Activated T-cell treated with anti-CD3 and anti-CD28 coated beads for 48 hours (primary cell): Measurements from ENCODE around the gene CAGE1.

ENCODE experiments used
- DNase-seq: peaks from one replicate; pipeline ENCODE4 v3.0.0-alpha.2; 2020; ENCODE audit warnings: low read depth

The CAGE1 gene

DNA sequence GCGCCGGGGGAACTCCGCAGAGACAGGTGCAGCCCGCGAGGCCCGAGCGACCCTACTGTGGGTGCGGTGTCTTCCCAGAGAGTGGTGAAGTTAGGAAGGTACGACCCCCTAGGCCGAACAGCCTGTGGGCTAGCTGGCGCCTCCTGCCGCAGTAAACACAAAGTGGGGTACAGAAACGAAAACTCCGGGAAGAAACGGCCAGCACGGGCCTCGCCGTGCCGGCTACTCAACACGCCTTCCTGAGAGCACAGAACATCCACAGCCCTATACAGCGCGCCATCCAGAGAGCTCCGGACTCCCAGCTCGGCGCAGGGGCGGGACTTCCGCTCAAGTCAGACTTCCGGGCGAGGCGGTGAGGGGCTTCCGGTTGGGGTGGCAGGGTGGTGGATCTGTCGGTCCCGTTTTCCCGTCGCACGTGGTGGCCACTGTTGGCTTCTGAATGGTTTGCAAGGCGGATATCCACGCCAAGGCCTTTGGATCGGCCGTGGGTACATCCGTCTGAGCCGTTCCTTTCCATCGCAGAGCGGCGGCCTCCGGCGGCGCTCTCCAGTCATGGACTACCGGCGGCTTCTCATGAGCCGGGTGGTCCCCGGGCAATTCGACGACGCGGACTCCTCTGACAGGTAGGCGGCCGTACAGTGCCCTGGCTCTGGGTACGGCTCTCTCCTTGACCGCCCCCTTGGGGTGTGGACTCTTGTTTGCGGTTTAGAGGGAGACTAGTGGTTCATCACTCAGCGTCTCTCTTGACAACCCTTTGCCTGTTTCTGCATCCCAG is at the start of gene CAGE1, which contains the start of gene RIOK1:
Gene CAGE1 (minus strand): TSS at position 292 of the 775 bp plus-strand sequence. CDS start 2,569 bp downstream, outside the sequence.
Gene RIOK1 (plus strand): TSS at position 358 of the 775 bp plus-strand sequence. CDS start 195 bp downstream, at position 553.
- peak; percentile 95 for DNase-seq

DNA sequence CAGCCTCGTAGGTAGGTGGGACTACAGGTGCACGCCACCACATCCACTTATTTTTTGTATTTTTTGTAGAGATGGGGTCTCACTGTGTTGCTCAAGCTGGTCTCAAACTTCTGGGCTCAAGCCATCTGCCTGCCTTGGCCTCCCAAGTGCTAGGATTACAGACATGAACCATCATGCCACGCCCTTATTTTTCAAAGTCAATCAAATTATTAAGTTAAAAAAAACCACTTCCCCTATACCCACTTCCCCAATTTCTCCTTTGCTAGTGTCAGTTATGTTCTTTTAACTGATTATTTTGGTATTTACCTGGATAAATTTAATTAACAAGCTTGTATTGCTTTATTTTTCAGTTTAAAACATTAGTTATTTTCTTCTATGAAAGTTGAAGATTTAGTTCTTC is 49.7 kb upstream of the CAGE1 start:
- no peak for DNase-seq

DNA sequence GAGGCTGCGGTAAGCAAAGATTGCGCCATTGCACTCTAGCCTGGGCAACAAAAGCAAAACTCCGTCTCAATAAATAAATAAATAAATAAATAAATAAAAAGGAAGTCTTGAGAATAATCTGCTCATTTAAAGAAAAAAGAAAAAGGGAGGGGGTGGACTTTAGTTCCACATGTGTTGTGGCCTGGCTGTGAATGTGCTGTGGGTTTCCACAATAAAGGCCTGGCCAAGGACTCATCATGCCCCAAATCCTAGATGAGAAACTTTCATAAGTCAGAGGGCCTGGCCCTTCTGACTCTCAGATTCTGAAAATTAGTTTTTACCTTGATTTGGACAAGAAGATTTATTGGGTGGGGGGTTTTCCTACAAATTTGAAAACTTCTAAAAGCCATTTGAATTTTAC is 48.5 kb upstream of the CAGE1 start:
- DNase-seq: no peak

DNA sequence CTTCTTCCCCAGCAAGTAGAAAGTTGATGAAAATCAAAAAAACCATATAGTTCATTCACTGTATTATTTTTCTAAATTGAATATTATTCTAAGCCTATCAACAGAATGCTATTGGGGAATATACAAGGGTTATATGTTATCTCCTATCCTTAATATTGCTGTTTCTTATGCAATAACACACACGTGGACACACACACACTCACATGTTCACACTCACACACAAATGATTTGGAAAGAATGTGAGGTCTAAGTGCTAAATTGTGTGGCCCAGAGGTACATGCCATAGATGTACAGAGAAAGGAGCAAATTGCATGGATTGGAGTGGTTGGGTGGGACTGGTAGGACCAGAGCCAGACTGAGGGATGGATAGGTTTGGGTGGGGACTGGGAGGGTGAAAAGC is 45.1 kb upstream of the CAGE1 start:
- no peak for DNase-seq

DNA sequence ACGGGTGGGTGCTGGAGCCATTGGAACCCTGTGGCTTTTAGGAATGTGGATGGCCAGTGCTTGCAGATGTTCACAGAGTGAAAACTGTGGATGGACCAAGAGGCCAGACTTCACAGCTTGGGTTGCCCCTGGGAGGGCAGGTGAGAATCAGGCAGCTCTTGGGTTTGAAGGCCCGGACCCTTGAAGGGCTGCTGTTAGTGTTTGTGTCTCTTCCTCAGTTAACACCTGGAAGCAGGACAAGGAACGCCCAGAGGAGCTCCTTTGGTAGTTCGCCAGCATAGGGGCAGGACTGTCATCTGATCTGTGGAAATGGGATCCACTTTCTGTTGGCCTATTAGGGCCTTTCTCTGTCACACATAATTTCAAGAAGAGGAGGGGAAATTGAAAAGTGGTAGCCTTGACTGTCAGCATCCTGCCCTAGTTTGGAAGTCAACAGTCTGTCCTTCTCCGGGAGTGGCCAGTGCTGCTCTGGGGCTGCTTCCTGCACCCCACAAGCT is 43.6 kb upstream of the CAGE1 start:
- DNase-seq: no peak

DNA sequence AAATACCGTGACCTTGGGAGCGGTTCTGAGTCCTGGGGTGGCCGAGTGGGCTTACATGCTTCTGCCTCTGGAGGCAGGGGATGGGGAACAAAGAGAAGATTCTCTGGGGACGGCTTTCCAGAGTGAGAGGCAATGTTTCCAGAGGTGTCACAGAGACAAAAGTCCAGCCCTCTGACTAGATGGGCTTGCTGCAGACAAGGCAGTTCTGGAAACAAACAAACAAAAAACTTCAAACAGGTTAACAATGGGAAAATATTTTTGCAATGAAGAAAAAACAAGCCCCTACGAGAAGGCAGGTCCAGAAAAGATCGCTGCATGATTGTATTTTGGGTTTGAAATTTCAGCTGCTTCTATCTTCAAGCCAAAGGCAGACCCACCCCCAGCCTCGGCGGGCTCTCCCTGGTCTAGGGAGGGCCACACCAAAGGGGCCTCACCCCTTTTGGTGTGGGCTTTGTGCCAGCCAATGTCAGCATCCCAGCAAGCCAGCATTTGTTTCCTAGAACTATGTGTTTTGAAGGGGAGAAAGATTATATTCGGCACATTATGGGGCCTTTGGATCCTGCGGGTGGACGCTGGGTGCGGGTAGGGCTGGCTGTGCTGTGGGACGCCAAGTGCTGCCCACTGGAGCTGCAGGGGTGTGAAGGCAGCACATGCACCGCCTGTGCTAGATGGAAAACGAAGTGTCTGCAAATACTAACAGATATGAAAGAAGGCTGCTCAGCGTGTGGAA is 43.0 kb upstream of the CAGE1 start:
- no peak for DNase-seq

DNA sequence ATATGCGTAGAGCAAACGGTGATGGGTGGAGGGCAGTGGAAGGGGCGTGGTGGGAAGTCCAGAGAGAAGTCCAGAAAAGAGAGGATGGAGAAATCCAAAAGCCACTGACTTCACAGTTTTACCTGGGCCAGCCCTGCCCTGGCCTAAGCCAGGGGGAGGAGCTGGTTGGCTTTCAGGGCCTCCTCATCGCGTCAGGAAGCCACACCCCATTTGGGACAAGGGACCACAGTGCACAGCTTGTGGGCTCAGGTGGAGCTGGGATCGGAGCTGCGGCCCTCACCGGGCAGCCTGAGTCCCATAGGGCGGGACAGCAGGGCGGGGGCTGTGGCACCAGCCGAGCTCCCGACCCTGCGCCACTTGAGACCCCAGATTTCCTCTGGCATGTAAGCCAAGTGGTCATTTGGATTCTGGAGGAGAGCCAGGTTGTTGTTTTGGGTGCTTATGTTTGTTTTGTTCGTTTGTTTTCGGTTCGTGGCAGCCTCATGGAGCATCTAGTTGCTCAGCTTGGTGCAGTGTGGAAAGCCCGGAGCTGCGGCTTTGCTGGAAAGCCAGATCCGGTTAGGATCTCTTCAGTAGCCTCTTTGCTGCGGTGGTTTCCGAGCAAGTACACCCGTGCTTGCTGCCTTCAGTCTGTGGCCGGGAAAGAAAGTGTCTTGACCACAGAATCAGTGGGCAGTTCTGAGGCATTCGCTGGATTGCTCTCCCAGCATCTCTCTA is 42.3 kb upstream of the CAGE1 start:
- DNase-seq: no peak

DNA sequence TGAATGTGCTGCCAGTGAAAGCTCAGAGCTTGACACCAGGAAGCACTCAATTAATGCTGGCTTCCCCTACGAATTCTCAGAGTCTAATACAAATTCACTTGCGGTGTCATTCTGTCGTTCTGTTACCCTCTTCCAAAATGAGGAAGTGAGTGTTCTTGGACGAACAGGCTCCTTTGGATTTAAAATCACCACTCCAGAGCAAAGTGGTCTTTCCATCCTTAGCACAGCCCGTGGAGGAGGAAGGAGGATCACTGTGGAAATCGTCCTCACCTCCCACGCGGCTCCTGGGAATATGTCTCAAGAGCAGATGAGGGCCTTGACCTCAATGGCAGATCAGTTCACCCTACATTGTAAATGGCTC is 41.8 kb upstream of the CAGE1 start:
- DNase-seq: no peak

DNA sequence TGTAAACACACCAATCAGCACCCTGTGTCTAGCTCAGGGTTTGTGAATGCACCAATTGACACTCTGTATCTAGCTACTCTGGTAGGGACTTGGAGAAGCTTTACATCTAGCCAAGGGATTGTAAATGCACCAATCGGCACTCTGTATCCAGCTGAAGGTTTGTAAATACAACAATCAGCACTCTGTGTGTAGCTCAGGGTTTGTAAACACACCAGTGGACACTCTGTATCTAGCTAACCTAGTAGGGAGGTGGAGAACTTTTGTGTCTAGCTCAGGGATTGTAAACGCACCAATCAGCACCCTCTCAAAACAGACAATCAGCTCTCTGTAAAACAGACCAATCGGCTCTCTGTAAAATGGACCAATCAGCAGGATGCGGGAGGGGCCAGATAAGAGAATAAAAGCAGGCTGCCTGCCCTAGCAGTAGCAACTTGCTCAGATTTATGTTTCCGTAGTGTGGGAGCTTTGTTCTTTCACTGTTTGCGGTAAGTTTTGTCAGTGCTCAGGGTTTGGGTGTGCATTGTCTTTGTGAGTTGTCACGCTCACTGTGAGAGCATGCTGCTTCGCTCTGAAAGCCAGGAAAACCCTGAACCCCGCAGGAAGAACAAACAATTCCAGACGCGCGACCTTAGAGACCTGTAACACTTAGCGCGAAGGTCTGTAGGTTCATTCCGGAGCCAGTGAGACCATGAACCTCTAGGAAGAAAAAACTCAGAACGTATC is 37.1 kb upstream of the CAGE1 start:
- no peak for DNase-seq

DNA sequence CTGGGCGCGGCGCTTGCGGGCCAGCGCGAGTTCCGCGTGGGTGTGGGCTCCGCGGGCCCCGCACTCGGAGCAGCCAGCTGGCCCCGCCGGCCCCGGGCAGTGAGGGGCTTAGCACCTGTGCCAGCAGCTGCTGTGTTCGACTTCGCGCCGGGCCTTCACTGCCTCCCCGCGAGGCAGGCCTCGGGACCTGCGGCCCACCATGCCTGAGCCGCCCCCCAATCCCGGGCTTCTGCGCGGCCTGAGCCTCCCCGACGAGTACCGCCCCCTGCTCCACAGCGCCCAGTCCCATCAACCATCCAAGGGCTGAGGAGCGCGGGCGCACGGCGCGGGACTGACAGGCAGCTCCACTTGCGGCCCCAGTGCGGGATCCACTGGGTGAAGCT is 36.3 kb upstream of the CAGE1 start:
- no peak for DNase-seq

DNA sequence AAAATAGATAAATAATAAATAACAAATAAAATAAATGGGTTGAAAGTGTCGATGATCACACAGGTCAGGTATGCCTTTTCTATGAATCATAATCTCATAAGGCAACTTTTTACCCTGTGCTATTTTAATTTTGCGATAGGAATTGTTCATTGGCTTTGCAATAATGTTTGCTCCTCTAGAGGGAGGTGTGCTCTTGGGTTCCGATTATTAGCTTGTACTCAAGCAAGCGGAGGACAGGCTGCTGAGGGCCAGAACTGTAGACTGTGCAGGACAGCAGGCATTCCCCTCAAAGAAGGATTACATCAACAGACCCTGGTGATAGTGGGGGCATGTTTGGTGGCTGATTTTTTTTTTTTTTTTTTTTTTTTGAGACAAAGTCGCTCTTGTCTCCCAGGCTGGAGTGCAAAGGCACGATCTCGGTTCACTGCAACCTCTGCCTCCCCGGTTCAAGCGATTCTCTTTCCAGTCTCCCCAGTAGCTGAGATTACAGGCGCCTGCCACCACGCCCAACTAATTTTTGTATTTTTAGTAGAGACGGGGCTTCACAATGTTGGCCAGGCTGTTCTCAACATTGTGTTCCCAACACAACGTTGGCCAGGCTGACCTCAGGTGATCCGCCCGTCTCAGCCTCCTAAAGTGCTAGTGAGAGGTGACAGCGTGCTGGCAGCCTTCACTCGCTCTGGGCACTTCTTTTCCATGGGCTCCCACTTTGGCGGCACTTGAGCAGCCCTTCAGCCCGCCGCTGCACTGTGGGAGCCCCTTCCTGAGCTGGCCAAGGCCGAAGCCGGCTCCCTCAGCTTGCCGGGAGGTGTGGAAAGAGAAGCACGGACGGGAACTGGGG is 35.6 kb upstream of the CAGE1 start:
- DNase-seq: no peak

DNA sequence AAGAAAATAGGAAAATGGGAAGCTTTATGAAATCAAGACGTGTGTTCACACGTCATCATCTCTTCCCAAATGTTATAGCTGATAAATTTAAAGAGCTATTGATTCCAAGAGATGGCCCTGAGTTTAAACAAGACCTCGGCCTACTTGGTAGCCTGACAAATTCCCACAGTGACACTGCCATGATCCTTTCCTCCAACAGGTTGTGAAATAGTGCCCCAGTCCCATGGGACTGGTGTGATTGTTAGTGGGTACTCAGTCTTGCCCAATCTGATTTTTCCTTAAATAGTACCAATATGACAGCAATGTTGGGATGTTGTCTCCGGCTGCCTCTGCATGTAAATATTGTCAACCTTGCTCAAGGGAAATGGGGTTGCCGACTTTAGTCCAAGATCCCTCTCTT is 34.5 kb upstream of the CAGE1 start:
- no peak for DNase-seq

DNA sequence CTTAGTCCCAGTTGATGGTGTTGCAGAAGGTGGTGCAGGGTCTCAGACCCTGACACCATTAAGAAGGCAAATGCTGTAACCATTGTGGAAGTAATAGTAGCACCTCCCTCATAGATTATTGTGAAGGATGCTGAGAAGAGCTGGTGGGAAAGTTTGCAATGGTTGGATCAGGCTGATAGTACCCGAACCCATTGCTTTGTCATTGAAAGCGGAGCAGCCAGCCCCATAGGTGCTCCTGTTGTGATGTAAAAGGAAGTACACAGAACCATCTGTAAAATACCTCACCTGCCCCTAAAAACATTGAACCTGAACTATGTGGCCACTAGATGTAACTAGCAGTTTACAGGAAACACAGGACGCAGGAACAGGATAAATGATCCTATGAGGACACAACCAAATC is 31.5 kb upstream of the CAGE1 start:
- DNase-seq: no peak

DNA sequence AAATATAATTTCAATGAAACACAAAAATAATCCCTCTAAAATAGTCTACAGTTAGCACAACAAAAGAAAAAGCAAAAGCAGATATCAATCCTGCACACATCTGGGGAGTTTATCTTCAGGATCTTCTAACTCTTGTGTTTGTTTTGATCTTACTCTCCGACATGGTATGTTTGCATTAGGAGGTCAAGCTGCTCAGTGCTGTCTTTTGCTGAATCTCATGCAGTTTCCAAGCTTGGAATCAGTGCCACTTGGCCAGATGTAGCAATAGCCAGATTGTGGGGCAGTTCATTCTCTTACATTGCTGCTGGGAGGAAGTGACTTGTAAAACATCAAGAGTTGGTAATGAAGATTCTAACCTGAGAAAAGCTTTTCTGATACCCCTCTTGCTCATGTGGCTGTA is 29.5 kb upstream of the CAGE1 start:
- no peak for DNase-seq

DNA sequence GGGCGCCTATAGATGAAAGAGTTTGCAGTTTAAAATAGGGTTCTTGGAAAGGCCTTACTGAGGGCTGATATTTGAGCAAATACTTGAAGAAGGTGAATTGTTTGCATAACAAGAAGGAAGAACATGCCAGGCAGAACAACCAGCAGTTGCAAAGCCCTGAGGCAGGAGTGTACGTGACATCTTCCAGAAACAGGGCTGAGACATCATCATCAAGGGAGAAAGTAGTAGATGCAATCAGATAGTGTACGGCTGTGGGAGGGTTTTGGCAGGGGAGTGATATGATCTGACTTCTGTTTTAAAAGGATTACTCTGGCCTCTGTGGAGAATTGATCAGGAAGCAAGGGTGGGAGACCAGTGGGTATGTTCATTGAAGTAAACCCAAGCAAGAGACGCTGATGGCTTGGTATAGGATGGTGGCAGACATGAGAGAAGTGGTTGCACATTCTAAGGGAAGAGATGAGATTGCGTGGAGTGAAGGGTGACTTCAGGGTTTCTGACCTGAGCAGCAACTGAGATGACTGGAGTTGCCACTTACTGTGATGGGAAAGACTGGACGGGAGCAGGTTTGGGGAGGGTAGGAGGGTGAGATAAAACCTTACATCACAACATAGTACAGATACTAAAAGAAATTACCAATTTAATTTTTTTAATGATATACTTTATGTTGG is 28.8 kb upstream of the CAGE1 start:
- DNase-seq: no peak

DNA sequence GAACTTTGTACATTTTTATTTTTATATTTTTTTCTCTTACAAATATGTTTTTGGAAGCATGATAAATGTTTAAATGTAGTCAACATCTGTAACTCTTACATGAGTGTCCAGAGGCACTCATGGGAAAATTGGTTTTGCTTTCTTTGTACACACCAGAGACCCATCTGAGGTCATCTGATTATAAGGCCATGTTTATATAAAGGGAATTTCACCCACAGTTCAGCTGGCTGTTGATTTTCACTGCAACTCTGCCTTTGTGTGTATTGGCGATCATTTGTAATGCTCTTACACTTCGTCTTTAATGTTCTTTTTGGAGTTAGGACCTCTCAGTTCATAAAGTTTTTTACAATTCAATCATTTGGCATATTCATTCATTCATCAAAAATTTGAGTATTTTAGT is 28.1 kb upstream of the CAGE1 start:
- no peak for DNase-seq

DNA sequence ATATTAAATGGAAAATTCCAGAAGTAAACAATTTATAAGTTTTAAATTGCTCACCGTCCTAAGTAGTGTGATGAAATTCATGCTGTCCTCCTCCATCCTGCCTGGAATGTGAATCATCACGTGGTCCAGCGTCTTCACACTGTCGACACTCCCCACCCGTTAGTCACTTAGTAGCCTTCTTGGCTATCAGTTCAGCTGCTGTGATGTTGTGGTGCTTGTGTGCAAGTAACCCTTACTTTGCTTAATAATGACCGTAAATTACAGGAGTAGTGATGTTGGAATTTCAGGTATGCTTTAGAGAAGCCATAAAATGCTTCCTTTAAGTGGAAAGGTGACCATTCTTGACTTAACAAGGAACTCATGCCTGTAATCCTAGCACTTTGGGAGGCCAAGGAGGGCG is 25.3 kb upstream of the CAGE1 start:
- no peak for DNase-seq

DNA sequence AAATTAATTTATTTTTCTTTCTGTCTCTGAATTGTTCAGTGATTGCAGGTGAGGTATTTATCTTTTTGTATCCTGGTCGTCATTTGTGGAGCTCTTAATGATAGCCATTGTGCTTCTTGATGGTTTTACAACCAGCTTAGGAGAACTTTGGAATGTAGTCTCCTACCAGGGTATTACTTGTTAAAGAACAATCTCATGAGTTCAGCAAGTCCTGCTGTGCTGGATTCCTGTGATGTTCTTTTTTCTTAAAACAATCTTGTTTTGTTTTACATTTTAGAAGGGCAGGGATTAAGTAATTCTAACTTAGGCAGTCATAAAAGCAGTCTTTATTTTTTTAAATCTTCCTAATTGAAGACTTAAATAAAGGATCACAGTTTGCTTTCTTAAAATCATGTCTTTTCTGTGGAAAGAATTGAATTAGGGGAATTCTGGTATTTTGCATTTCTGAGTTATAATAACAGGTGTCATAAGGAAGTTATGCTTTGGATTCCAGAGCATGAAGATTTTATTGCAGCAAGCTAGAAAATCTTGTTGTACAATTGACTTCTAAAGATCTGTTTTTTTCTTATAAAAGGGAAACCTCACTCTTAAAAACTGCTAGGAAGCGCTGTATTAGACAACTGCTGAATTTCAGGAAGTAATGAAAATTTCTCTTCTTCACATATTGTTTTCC is 23.7 kb upstream of the CAGE1 start:
- DNase-seq: no peak

DNA sequence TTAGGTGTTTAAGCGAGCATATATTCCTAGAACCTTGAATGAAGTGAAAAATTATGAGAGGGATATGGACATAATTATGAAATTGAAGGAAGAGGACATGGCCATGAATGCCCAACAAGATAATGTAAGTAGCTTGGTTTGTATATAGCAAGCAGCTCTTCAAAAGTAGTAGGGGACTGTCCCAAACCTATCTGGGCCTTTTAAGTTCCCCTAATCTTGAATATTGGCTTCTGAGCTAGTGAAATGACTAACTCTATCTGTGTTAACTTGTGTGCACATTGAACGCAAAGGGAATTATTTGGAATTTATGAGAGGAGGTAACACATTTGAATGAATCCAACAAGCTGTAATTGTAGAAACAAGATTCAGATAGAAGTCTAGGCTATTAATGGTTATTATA is 21.8 kb upstream of the CAGE1 start:
- no peak for DNase-seq

DNA sequence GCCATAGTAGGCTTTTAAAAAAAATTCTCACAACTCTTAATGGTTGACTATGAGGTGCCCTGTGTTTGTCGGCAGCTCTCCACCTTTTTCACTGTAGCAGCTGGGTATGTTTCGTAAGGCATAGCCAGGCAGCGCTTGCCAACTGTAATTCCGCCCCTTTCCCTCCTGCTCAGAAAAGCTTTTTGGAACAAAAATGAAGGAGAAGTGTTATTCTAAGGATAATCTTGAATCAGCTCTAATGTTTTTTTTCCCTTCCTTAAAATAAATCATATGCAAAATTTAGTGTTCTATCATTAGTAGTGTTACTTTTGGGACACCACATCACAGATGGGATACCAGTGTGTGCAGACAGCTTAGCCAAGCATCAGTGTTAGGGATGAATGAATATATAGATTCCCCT is 21.3 kb upstream of the CAGE1 start:
- DNase-seq: no peak
